Measurements from ENCODE around the gene PRXL2B.

The PRXL2B gene

DNA sequence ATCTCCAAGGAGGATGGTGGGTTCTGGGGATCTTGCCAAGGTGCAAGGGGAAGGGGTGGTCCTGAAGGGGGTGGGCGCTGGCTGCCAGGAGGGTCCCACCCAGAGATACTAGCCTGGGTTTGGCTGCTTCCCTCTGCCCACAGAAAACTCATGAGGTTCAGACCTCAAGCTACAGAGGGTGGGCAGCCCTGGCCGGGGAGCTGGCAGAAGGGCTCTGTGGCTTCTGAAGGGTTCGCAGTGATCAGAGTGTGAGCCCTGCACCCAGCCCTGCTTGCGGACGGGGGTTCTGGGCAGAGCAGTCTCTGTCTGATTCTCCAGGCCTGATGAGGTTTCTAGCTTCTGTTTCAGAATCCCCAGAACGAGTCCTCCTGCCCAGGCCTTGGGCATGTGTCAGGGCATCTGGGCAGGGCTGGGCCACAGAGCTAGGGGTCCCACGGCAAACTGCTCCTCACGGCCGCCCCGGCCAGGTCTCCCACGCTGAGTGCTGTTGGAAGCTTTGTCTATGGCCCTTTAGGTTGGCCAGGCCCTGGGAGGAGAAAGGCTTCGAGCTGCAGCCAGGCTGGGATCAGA lies 46.9 kb downstream of the PRXL2B start:
- no peak overlapping the region for H3K4me3 ChIP-seq (ENCODE audit: severe bottlenecking)
- H3K27me3 ChIP-seq (ENCODE audit: insufficient read depth, poor library complexity, severe bottlenecking), result peaks cover 14% of the 10 kb centered on the region
- no peak for ATAC-seq (ENCODE audit: low read depth)
- H3K36me3 ChIP-seq (ENCODE audit: low read depth), result no peaks in the 10 kb centered on the region
- peaks cover 11% of the 10 kb centered on the region for H3K9me3 ChIP-seq (ENCODE audit: severe bottlenecking)
- H3K4me1 ChIP-seq (ENCODE audit: insufficient read depth, poor library complexity, severe bottlenecking), result no peaks in the 10 kb centered on the region
- TF ChIP-seq, protein P1, sequence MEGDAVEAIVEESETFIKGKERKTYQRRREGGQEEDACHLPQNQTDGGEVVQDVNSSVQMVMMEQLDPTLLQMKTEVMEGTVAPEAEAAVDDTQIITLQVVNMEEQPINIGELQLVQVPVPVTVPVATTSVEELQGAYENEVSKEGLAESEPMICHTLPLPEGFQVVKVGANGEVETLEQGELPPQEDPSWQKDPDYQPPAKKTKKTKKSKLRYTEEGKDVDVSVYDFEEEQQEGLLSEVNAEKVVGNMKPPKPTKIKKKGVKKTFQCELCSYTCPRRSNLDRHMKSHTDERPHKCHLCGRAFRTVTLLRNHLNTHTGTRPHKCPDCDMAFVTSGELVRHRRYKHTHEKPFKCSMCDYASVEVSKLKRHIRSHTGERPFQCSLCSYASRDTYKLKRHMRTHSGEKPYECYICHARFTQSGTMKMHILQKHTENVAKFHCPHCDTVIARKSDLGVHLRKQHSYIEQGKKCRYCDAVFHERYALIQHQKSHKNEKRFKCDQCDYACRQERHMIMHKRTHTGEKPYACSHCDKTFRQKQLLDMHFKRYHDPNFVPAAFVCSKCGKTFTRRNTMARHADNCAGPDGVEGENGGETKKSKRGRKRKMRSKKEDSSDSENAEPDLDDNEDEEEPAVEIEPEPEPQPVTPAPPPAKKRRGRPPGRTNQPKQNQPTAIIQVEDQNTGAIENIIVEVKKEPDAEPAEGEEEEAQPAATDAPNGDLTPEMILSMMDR (IDR thresholded peaks at IDR 0.05; ENCODE audit: poor library complexity, severe bottlenecking), result no peak
- peak; percentile 45 for DNase-seq (ENCODE audit: low spot score)
- no peak overlapping the region for H3K27ac ChIP-seq (ENCODE audit: poor library complexity, severe bottlenecking)

DNA sequence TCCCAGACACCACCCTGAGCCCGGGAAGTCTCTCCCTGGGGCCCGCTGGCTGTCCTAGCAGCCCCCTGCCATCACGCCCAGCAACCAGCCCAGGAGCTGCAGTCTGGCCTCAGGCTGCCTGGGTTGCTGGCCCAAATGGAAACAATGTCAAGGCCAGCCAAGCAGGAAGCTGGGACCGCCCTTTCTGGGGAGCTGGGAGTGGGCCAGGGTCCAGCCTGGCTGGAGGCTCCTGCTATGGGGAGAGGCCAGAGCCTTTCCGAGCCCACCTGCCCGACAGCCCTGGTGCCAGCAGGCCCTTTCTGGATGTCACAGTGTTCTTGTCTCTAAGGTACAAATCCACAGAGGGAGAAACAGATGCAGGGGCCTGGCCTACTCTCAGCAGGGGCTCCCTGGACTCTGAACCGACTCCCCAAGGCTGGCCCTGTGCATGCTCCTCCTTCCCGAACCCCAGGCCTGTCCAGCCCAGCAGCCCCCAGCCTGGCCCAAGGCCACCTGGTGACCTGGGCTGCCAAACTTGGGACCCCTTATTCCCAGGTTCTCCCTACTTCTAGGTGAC lies 47.4 kb downstream of the PRXL2B start:
- peak; percentile 52 for DNase-seq (ENCODE audit: low spot score)
- H3K9me3 ChIP-seq (ENCODE audit: severe bottlenecking), result peaks cover 11% of the 10 kb centered on the region
- H3K4me1 ChIP-seq (ENCODE audit: insufficient read depth, poor library complexity, severe bottlenecking), result no peaks in the 10 kb centered on the region

DNA sequence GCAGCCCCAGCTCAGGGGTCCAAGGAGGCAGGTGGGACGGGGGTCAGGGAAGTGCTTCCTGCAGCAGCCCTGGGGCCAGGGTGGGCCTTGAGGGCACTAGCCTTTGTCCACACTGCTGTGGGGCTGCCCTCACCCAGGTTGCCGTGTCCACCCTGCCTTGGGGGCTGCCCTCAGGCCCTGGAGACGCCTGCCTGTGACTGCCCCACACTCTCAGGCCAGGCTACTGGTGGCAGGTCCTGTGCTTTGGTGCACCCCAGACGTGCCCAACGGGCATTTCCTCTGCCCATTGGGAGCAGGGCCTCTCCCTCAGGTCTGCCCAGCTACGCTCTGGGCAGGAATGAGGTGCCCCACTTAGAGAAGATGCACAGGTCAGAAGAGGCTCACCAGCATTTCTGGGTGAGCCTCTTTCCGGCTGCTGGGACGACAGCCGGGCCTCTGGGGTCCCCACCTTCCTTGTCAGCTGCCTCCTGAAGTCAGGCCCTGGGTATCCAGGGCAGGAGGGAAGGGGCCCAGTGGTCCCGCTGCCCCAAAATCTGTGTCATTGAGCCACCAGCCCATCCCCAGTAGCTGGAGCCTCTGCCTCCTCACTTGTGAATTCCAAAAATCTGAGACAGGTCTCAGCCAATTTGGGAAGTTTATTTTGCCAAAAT lies 48.9 kb downstream of the PRXL2B start:
- ATAC-seq (ENCODE audit: low read depth), result no peak
- H3K27ac ChIP-seq (ENCODE audit: poor library complexity, severe bottlenecking), result no peak overlapping the region
- H3K4me1 ChIP-seq (ENCODE audit: insufficient read depth, poor library complexity, severe bottlenecking), result no peaks in the 10 kb centered on the region
- H3K4me3 ChIP-seq (ENCODE audit: severe bottlenecking), result no peak overlapping the region
- H3K27me3 ChIP-seq (ENCODE audit: insufficient read depth, poor library complexity, severe bottlenecking), result no peaks in the 10 kb centered on the region
- H3K9me3 ChIP-seq (ENCODE audit: severe bottlenecking), result peaks cover 11% of the 10 kb centered on the region
- H3K36me3 ChIP-seq (ENCODE audit: low read depth), result no peaks in the 10 kb centered on the region
- peak; percentile 46 for DNase-seq (ENCODE audit: low spot score)
- TF ChIP-seq, protein P1 (IDR thresholded peaks at IDR 0.05; ENCODE audit: poor library complexity, severe bottlenecking), result no peak

More for the DNA sequence above, 47.4 kb downstream of the PRXL2B start:
- H3K27ac ChIP-seq (ENCODE audit: poor library complexity, severe bottlenecking), result no peak overlapping the region
- no peak overlapping the region for H3K4me3 ChIP-seq (ENCODE audit: severe bottlenecking)
- no peak for ATAC-seq (ENCODE audit: low read depth)
- no peaks in the 10 kb centered on the region for H3K36me3 ChIP-seq (ENCODE audit: low read depth)
- H3K27me3 ChIP-seq (ENCODE audit: insufficient read depth, poor library complexity, severe bottlenecking), result peaks cover 13% of the 10 kb centered on the region
- TF ChIP-seq, protein P1 (IDR thresholded peaks at IDR 0.05; ENCODE audit: poor library complexity, severe bottlenecking), result no peak

DNA sequence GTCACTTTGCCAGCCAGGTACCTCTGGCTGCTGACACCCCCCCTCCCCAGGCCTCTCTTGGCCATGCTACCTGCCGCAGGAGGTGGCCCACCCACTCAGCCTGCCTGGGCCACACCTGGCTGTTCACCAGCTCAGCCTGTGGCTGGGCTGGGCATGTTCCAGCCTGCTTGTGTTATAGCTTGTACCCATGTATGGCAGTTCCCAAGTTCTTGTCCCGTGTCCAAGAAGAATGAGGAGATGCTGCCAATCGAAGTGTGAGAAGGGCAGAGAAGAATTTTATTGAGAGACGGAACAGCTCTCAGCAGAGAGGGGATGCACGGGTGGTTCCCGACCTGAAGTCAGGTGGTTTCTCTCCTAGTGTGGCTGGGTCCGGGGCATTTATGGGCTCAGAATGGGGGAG lies 50.2 kb downstream of the PRXL2B start:
- ATAC-seq (ENCODE audit: low read depth), result no peak
- H3K27me3 ChIP-seq (ENCODE audit: insufficient read depth, poor library complexity, severe bottlenecking), result no peaks in the 10 kb centered on the region

More for the DNA sequence above, 50.2 kb downstream of the PRXL2B start:
- peak; percentile 40 for DNase-seq (ENCODE audit: low spot score)
- H3K9me3 ChIP-seq (ENCODE audit: severe bottlenecking), result peaks cover 11% of the 10 kb centered on the region
- no peak overlapping the region for H3K27ac ChIP-seq (ENCODE audit: poor library complexity, severe bottlenecking)
- TF ChIP-seq, protein P1 (IDR thresholded peaks at IDR 0.05; ENCODE audit: poor library complexity, severe bottlenecking), result no peak
- no peaks in the 10 kb centered on the region for H3K4me1 ChIP-seq (ENCODE audit: insufficient read depth, poor library complexity, severe bottlenecking)
- no peak overlapping the region for H3K4me3 ChIP-seq (ENCODE audit: severe bottlenecking)
- H3K36me3 ChIP-seq (ENCODE audit: low read depth), result no peaks in the 10 kb centered on the region
